SJSA1 (cell line): Measurements from ENCODE around the gene DDX47. TPM values are rescaled to one million over a fixed set of nuclear protein-coding genes. Genes with fewer than 3 reads are reported as not detected.

Experiments used
- DNase-seq, 2 experiments: peaks; one replicate each; pipeline ENCODE4 v3.0.0-alpha.2; 2015 to 2020; ENCODE audit warnings: low spot score in 2 of 2, low read depth in 1 of 2
- H3K27ac ChIP-seq: fragments of 250-450 bp; sonication (Bioruptor Pico); 2 replicates; pipeline ENCODE4 v1.5.1; 2020; ENCODE audit warnings: mild to moderate bottlenecking, moderate library complexity
- H3K27me3 ChIP-seq: fragments of 250-450 bp; sonication (Bioruptor Pico); replicated peaks from 2 replicates; pipeline ENCODE4 v1.5.1; 2020; ENCODE audit warnings: mild to moderate bottlenecking, moderate library complexity
- H3K36me3 ChIP-seq: fragments of 250-450 bp; sonication (Bioruptor Pico); 2 replicates; pipeline ENCODE4 v1.5.1; 2020; ENCODE audit warnings: mild to moderate bottlenecking
- H3K4me1 ChIP-seq: fragments of 250-450 bp; sonication (Bioruptor Pico); replicated peaks from 2 replicates; pipeline ENCODE4 v1.6.1; 2021; ENCODE audit warnings: mild to moderate bottlenecking
- H3K4me3 ChIP-seq: fragments of 250-450 bp; sonication (Bioruptor Pico); 2 replicates; pipeline ENCODE4 v1.5.1; 2020; ENCODE audit warnings: mild to moderate bottlenecking
- H3K9me3 ChIP-seq: fragments of 250-450 bp; sonication (Bioruptor Pico); replicated peaks from 2 replicates; pipeline ENCODE4 v1.5.1; 2020; ENCODE audit warnings: mild to moderate bottlenecking
- total RNA-seq: library from RNA; depleted of rRNA; stranded (reverse); fragments of >200 nt; shearing (Covaris generic); gene quantifications from 2 replicates; pipeline ENCODE4 v1.2.3, GENCODE V29; 2014; rRNA removed

Gene DDX47
- total RNA-seq = 86.1 and 148 TPM in 2 replicates

- Histone ChIP-seq H3K36me3 (peaks cover 48% of the 10 kb centered on the region), H3K4me3 (peak within 1 kb of the TSS; percentile 57), H3K4me1 (peaks cover 28% of the 10 kb centered on the region), H3K27ac (peak within 1 kb of the TSS; percentile 65), H3K9me3 (no peaks in the 10 kb centered on the region), H3K27me3 (no peaks in the 10 kb centered on the region)
- peak; percentile 86 to 95 for DNase-seq
These were observed at the start of gene DDX47 for GRCh38 chr12:12813120-12814101. TSS of gene DDX47 (plus strand) at chr12:12813346. CDS start at chr12:12813368, 22 bp downstream.

- Histone ChIP-seq H3K27me3 (no peaks in the 10 kb centered on the region), H3K4me3 (no peak overlapping the region), H3K9me3 (no peaks in the 10 kb centered on the region), H3K36me3 (no peaks in the 10 kb centered on the region), H3K27ac (no peak overlapping the region), H3K4me1 (peaks cover under 1% of the 10 kb centered on the region)
- DNase-seq = no peak
These were observed 48.3 kb upstream of the DDX47 start for GRCh38 chr12:12764824-12765223.

- H3K36me3 ChIP-seq = no peaks in the 10 kb centered on the region
These were observed 42.9 kb upstream of the DDX47 start for GRCh38 chr12:12770262-12770661.

DNA sequence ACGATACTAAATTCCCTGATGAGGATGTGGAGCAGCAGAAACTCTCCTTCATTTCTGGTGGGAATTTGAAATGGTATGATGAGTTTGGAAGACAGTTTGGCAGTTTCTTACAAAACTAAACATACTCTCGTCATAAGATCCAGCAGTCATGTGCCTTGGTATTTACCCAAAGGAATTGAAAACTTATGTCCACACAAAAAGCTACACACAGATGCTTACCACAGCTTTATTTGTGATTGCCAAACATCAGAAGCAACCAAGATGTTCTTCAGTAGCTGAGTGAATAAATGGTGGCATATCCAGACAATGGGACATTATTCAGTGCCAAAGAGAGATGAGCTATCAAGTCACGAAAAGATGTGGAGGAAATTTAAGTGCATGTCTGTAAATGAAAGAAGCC lies 38.4 kb upstream of the DDX47 start:
- Histone ChIP-seq H3K27ac (no peak overlapping the region), H3K36me3 (no peaks in the 10 kb centered on the region), H3K4me1 (peaks cover 13% of the 10 kb centered on the region), H3K27me3 (no peaks in the 10 kb centered on the region), H3K4me3 (no peak overlapping the region), H3K9me3 (no peaks in the 10 kb centered on the region)
- no peak for DNase-seq

More at GRCh38 chr12:12770262-12770661, 42.9 kb upstream of the DDX47 start:
- no peaks in the 10 kb centered on the region for H3K4me1 ChIP-seq
- H3K9me3 ChIP-seq = no peaks in the 10 kb centered on the region
- H3K27me3 ChIP-seq = no peaks in the 10 kb centered on the region
- H3K4me3 ChIP-seq = no peak overlapping the region
- DNase-seq = no peak
- H3K27ac ChIP-seq = no peak overlapping the region

- no peak for DNase-seq
- Histone ChIP-seq H3K27ac (no peak overlapping the region), H3K4me1 (peaks cover 15% of the 10 kb centered on the region), H3K27me3 (no peaks in the 10 kb centered on the region), H3K36me3 (no peaks in the 10 kb centered on the region), H3K4me3 (no peak overlapping the region), H3K9me3 (no peaks in the 10 kb centered on the region)
These were observed 36.9 kb upstream of the DDX47 start for GRCh38 chr12:12776261-12776660.

- H3K4me3 ChIP-seq = no peak overlapping the region
- DNase-seq = no peak
- H3K9me3 ChIP-seq = no peaks in the 10 kb centered on the region
- no peak overlapping the region for H3K27ac ChIP-seq
- H3K27me3 ChIP-seq = no peaks in the 10 kb centered on the region
- H3K36me3 ChIP-seq = no peaks in the 10 kb centered on the region
- peaks cover 15% of the 10 kb centered on the region for H3K4me1 ChIP-seq
These were observed 36.1 kb upstream of the DDX47 start for GRCh38 chr12:12777092-12777491.

GRCh38 chr12:12779007-12779406 lies 34.1 kb upstream of the DDX47 start:
- DNase-seq = no peak
- no peaks in the 10 kb centered on the region for H3K27me3 ChIP-seq
- peaks cover 15% of the 10 kb centered on the region for H3K4me1 ChIP-seq
- H3K27ac ChIP-seq = no peak overlapping the region
- H3K9me3 ChIP-seq = no peaks in the 10 kb centered on the region
- no peaks in the 10 kb centered on the region for H3K36me3 ChIP-seq
- H3K4me3 ChIP-seq = no peak overlapping the region

DNA sequence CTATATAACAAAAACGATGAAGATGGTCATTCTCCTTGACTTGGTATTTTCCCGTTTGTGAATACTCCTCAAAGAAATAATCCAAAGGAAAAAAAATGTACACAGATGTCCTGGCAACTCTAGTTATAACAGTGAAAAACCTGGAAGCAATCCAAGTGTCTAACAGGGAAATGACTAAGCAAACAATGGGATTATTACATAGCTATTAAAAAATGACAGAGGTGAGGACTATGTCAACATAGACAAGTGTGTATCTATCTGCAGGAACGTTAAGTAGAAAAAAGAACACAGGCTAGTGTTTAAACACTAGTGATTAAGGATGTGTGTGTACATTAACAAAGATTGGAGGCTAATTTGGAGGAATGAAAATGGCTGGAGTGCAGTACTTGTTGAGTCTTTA lies 33.6 kb upstream of the DDX47 start:
- no peak overlapping the region for H3K27ac ChIP-seq
- no peaks in the 10 kb centered on the region for H3K36me3 ChIP-seq
- no peaks in the 10 kb centered on the region for H3K27me3 ChIP-seq
- peaks cover 15% of the 10 kb centered on the region for H3K4me1 ChIP-seq
- no peak overlapping the region for H3K4me3 ChIP-seq
- peak in 1 of 2 experiments; percentile 62 for DNase-seq
- no peaks in the 10 kb centered on the region for H3K9me3 ChIP-seq

GRCh38 chr12:12784116-12784515 lies 29.0 kb upstream of the DDX47 start:
- Histone ChIP-seq H3K4me3 (no peak overlapping the region), H3K27ac (no peak overlapping the region), H3K36me3 (no peaks in the 10 kb centered on the region), H3K9me3 (no peaks in the 10 kb centered on the region), H3K27me3 (no peaks in the 10 kb centered on the region), H3K4me1 (peaks cover 23% of the 10 kb centered on the region)
- DNase-seq = no peak

DNA sequence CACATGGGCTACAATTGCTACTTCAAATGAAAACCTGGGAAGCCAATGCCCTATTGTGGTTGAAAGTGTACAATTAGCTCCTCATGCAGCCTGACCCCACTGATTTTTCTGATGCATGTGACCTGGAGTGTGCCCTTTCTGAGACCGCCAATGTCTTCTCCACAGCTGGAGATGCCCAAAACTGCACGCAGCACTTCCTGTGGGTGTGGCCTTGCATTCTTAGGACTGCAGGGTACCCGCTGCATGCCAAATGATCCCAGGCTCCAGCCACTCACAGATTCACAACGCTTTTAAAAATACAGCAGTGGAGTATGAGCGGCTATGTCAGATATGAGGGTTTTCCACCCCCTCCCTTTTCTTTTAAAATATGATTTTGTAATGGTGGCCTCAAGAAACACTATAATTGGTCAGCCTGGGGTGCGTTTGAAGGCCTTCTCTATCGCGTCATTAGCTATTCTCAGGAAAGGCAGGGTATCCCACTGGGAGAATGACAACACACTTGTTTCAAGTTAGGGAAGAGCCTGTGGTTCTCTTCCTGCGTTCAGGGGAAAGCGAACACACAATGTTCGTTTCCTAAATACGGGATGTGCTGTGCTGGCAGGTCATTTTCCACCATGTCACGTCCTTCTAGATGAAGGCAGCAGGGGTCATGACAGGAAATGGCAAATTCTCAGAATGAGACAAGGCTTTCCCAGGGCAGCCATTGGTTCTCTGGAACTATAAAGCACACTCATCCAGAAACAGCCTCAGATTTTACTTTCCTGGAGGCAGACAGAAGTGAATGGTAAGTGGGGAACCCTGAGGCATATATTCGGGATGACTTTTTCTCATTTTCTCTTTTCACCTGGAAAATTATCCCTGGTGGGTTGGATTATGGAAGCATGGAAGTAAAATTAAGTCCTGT lies 28.0 kb upstream of the DDX47 start, which contains the start of gene APOLD1:
Gene APOLD1, plus strand, starts transcription at position 749 of the 904 bp plus-strand sequence. Its CDS starts 33 bp downstream, at position 782.
- H3K36me3 ChIP-seq = no peaks in the 10 kb centered on the region
- no peaks in the 10 kb centered on the region for H3K9me3 ChIP-seq
- H3K27me3 ChIP-seq = no peaks in the 10 kb centered on the region
- H3K4me1 ChIP-seq = peaks cover 15% of the 10 kb centered on the region
- H3K4me3 ChIP-seq = peak within 1 kb of the TSS; percentile 40
- 0 out of 2 replicates have a peak within 1 kb of the TSS, but pooled peaks have one; percentile 0 for H3K27ac ChIP-seq
- DNase-seq = no peak

DNA sequence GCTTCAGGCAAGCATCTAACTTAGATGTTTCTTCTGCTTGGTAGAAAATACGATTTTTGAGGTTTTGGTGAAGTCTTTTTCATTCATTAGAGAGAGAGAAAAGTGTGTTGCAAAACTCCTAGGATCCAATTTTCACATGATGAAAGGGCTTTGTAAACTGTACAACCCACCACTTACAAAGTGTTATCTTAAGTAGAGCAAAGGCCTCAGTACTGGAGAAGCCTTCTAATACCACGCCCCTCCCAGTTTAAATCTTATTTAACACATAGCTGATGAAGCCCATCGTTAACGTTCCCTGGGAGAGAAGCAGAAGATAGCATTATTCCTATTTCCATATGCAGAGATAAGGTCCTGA lies 26.8 kb upstream of the DDX47 start:
- H3K27me3 ChIP-seq = no peaks in the 10 kb centered on the region
- DNase-seq = no peak

GRCh38 chr12:12786706-12787601 lies 26.2 kb upstream of the DDX47 start:
- no peaks in the 10 kb centered on the region for H3K27me3 ChIP-seq
- H3K27ac ChIP-seq = 0 out of 2 replicates have a peak overlapping the region, but pooled peaks have one; percentile 0
- peak; percentile 78 to 82 for DNase-seq
- H3K4me1 ChIP-seq = peaks cover 19% of the 10 kb centered on the region
- H3K4me3 ChIP-seq = peak overlapping the region; percentile 40
- no peaks in the 10 kb centered on the region for H3K36me3 ChIP-seq
- no peaks in the 10 kb centered on the region for H3K9me3 ChIP-seq

More for the DNA sequence above, 26.8 kb upstream of the DDX47 start:
- Histone ChIP-seq H3K4me3 (peak overlapping the region; percentile 40), H3K9me3 (no peaks in the 10 kb centered on the region), H3K27ac (0 out of 2 replicates have a peak overlapping the region, but pooled peaks have one; percentile 0), H3K36me3 (no peaks in the 10 kb centered on the region), H3K4me1 (peaks cover 15% of the 10 kb centered on the region)

GRCh38 chr12:12788131-12788530 lies 25.0 kb upstream of the DDX47 start:
- peaks cover 19% of the 10 kb centered on the region for H3K4me1 ChIP-seq
- no peaks in the 10 kb centered on the region for H3K9me3 ChIP-seq
- H3K36me3 ChIP-seq = no peaks in the 10 kb centered on the region
- no peaks in the 10 kb centered on the region for H3K27me3 ChIP-seq
- no peak overlapping the region for H3K4me3 ChIP-seq
- DNase-seq = no peak
- H3K27ac ChIP-seq = no peak overlapping the region
